Measurements from ENCODE around the gene LAMA2.

- TF ChIP-seq GATA3 (IDR thresholded peaks at IDR 0.05; ENCODE audit: low read depth, low read length) (no peak), GATA2 (IDR thresholded peaks at IDR 0.05; ENCODE audit: low read depth, low read length) (no peak)
These were observed 577.3 kb downstream of the LAMA2 start for GRCh38 chr6:129460221-129460620.

All from SH-SY5Y (cell line).